ENCODE measurements around the gene ZNF418. TPM values are rescaled to one million over a fixed set of nuclear protein-coding genes. Genes with fewer than 3 reads are reported as not detected.

Gene ZNF418
- total and polyA plus RNA-seq, 3 donors from 2014 or later = 10.4 to 22.0 (median 16.6) TPM

GRCh38 chr19:57947419-57948134 is 12.4 kb upstream of the ZNF418 start, which contains the start of gene ZNF256:
Gene ZNF256 (minus strand): TSS chr19:57947706. CDS start chr19:57947474, 232 bp downstream.
- TF ChIP-seq POLR2A (IDR thresholded peaks at IDR 0.05) (no peak), CTCF (IDR thresholded peaks at IDR 0.05) (peak; percentile 40 to 84 (median 74))
- H3K27me3 ChIP-seq = no peaks in the 10 kb centered on the region
- peaks cover 12% of the 10 kb centered on the region for H3K4me1 ChIP-seq
- intact Hi-C loops (cut with DNase I; ENCODE audit: low total_unique reads) = no loop called here
- H3K4me3 ChIP-seq = peak within 1 kb of the TSS; percentile 73 to 95
- WGBS, 2 donors = 7 to 8% methylated on average over 19 to 54 of the region's 54 CpGs
- no peaks in the 10 kb centered on the region for H3K36me3 ChIP-seq (ENCODE audit: low read depth, missing control alignments)
- DNase-seq = peak; percentile 97
- H3K9me3 ChIP-seq = no peaks in the 10 kb centered on the region
- peak within 1 kb of the TSS; percentile 55 to 74 for H3K27ac ChIP-seq

- H3K9me3 ChIP-seq = no peaks in the 10 kb centered on the region
- peak overlapping the region; percentile 73 to 95 for H3K4me3 ChIP-seq
- peaks cover 12% of the 10 kb centered on the region for H3K4me1 ChIP-seq
- peak overlapping the region; percentile 55 to 74 for H3K27ac ChIP-seq
- no peaks in the 10 kb centered on the region for H3K27me3 ChIP-seq
- no peaks in the 10 kb centered on the region for H3K36me3 ChIP-seq (ENCODE audit: low read depth, missing control alignments)
- TF ChIP-seq POLR2A (IDR thresholded peaks at IDR 0.05) (no peak), CTCF (IDR thresholded peaks at IDR 0.05) (no peak)
- intact Hi-C loops (cut with DNase I; ENCODE audit: low total_unique reads) = no loop called here
- no peak for DNase-seq
- WGBS, 2 donors = 0 to 1% methylated on average over 8 to 18 of the region's 18 CpGs
Measured at GRCh38 chr19:57947088-57947418, 11.9 kb upstream of the ZNF418 start.

GRCh38 chr19:57946316-57946715 is 11.1 kb upstream of the ZNF418 start:
- WGBS, 2 donors = 50% methylated on average over 2 of the region's 2 CpGs
- H3K27me3 ChIP-seq = no peaks in the 10 kb centered on the region
- no peaks in the 10 kb centered on the region for H3K36me3 ChIP-seq (ENCODE audit: low read depth, missing control alignments)
- no peak for DNase-seq
- peaks cover 12% of the 10 kb centered on the region for H3K4me1 ChIP-seq
- H3K4me3 ChIP-seq = peak overlapping the region in 1 of 2 donors; percentile 95
- intact Hi-C loops (cut with DNase I; ENCODE audit: low total_unique reads) = no loop called here
- no peak for TF ChIP-seq CTCF (IDR thresholded peaks at IDR 0.05)
- no peak for TF ChIP-seq POLR2A (IDR thresholded peaks at IDR 0.05)
- no peaks in the 10 kb centered on the region for H3K9me3 ChIP-seq
- H3K27ac ChIP-seq = no peak overlapping the region

GRCh38 chr19:57941593-57941992 is 6.4 kb upstream of the ZNF418 start:
- no peaks in the 10 kb centered on the region for H3K9me3 ChIP-seq
- H3K27me3 ChIP-seq = no peaks in the 10 kb centered on the region
- H3K27ac ChIP-seq = no peak overlapping the region
- WGBS, 2 donors = 97 to 100% methylated on average over 3 of the region's 3 CpGs
- peaks cover 6% of the 10 kb centered on the region for H3K4me1 ChIP-seq
- H3K4me3 ChIP-seq = no peak overlapping the region
- no peak for DNase-seq
- TF ChIP-seq CTCF (IDR thresholded peaks at IDR 0.05) (no peak), POLR2A (IDR thresholded peaks at IDR 0.05) (no peak)
- intact Hi-C loops (cut with DNase I; ENCODE audit: low total_unique reads) = no loop called here
- H3K36me3 ChIP-seq (ENCODE audit: low read depth, missing control alignments) = no peaks in the 10 kb centered on the region

GRCh38 chr19:57935731-57936130 is 529 bp upstream of the ZNF418 start:
- no peak for TF ChIP-seq POLR2A (IDR thresholded peaks at IDR 0.05)
- Histone ChIP-seq H3K4me3 (peak overlapping the region; percentile 71 to 88), H3K9me3 (no peaks in the 10 kb centered on the region), H3K4me1 (no peaks in the 10 kb centered on the region), H3K27ac (no peak overlapping the region), H3K36me3 (ENCODE audit: low read depth, missing control alignments) (no peaks in the 10 kb centered on the region), H3K27me3 (no peaks in the 10 kb centered on the region)
- intact Hi-C loops (cut with DNase I; ENCODE audit: low total_unique reads) = no loop called here
- WGBS, 2 donors = 63 to 64% methylated on average over 12 of the region's 12 CpGs
- DNase-seq = no peak

Measured in testis (tissue), 3 donors.